ENCODE results near the gene EFCAB14.
A peak's percentile ranks its signal among the peaks of the same experiment; 100 is the strongest.
"Not testable (repeated sequence)": the region's sequence is repeated elsewhere in the genome, so short reads cannot be mapped to it uniquely, and the experiment has no call there.

EFCAB14 gene

DNA sequence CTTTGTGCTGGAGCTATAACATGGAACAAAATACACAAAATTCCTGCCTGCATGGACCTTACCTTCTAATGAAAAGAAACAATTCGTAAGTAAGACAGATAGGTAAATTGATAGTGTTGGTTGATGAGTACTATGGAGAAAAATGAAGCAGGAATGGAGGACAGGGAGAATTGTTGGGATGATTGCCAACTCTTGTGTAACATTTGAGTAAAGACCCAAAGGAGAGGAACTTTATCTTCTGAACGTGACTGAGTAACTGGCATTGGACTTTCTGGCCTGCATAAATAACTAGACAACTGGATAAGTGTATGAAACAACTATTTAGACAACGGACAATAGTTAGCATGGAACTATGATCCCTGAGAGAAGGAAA, 6.8 kb upstream of the EFCAB14 start:
- no peak for DNase-seq (ENCODE audit: extremely low read depth, insufficient read length)
- TF ChIP-seq, protein P1, sequence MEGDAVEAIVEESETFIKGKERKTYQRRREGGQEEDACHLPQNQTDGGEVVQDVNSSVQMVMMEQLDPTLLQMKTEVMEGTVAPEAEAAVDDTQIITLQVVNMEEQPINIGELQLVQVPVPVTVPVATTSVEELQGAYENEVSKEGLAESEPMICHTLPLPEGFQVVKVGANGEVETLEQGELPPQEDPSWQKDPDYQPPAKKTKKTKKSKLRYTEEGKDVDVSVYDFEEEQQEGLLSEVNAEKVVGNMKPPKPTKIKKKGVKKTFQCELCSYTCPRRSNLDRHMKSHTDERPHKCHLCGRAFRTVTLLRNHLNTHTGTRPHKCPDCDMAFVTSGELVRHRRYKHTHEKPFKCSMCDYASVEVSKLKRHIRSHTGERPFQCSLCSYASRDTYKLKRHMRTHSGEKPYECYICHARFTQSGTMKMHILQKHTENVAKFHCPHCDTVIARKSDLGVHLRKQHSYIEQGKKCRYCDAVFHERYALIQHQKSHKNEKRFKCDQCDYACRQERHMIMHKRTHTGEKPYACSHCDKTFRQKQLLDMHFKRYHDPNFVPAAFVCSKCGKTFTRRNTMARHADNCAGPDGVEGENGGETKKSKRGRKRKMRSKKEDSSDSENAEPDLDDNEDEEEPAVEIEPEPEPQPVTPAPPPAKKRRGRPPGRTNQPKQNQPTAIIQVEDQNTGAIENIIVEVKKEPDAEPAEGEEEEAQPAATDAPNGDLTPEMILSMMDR (IDR thresholded peaks at IDR 0.05; ENCODE audit: insufficient read depth, low read length, poor library complexity, severe bottlenecking), result no peak
- H3K4me3 ChIP-seq (replicated peaks; ENCODE audit: low read depth, low read length), result no peak overlapping the region
- no peaks in the 10 kb centered on the region for H3K36me3 ChIP-seq (ENCODE audit: control insufficient read depth, insufficient read depth, low read length)
- no peaks in the 10 kb centered on the region for H3K27me3 ChIP-seq (replicated peaks; ENCODE audit: control insufficient read depth, insufficient read depth, low read length)

- Histone ChIP-seq H3K27me3 (replicated peaks; ENCODE audit: control insufficient read depth, insufficient read depth, low read length) (no peaks in the 10 kb centered on the region), H3K4me3 (replicated peaks; ENCODE audit: low read depth, low read length) (no peak overlapping the region), H3K36me3 (ENCODE audit: control insufficient read depth, insufficient read depth, low read length) (no peaks in the 10 kb centered on the region)
- no peak for DNase-seq (ENCODE audit: extremely low read depth, insufficient read length)
- TF ChIP-seq, protein P1 (IDR thresholded peaks at IDR 0.05; ENCODE audit: insufficient read depth, low read length, poor library complexity, severe bottlenecking), result peak; percentile 88
Observed at GRCh38 chr1:46724991-46725735, 6.2 kb upstream of the EFCAB14 start.

- no peaks in the 10 kb centered on the region for H3K27me3 ChIP-seq (replicated peaks; ENCODE audit: control insufficient read depth, insufficient read depth, low read length)
- H3K4me3 ChIP-seq (replicated peaks; ENCODE audit: low read depth, low read length), result no peak overlapping the region
- DNase-seq (ENCODE audit: extremely low read depth, insufficient read length), result no peak
- TF ChIP-seq, protein P1 (IDR thresholded peaks at IDR 0.05; ENCODE audit: insufficient read depth, low read length, poor library complexity, severe bottlenecking), result no peak
- no peaks in the 10 kb centered on the region for H3K36me3 ChIP-seq (ENCODE audit: control insufficient read depth, insufficient read depth, low read length)
Observed at GRCh38 chr1:46723901-46724300, 5.0 kb upstream of the EFCAB14 start.

DNA sequence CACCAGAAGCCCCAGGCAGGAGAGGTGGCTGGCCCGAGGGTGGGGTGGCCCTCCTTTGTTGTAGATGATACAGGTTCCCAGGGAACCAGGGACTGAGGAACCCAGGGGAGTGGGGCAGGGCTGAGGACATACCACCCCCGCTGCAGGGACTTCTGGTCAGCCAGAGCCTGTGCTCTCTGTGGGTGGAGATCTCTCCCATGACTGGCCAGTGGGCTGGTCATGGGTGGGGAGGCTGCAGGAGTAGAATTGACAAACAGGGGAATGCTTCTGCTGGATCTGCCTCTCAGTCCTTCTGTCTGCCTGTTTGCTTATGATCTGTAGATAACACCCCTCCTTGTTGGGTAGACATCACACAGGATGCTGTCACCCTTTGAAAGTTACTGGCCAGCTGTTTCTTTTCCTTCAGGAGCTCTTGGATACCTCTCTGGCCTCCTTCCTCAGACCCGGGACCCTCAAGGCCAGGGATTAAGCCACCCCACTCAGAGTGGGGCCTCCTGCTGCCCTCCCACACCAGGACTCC, 2.8 kb upstream of the EFCAB14 start:
- Histone ChIP-seq H3K27me3 (replicated peaks; ENCODE audit: control insufficient read depth, insufficient read depth, low read length) (no peaks in the 10 kb centered on the region), H3K36me3 (ENCODE audit: control insufficient read depth, insufficient read depth, low read length) (no peaks in the 10 kb centered on the region), H3K4me3 (replicated peaks; ENCODE audit: low read depth, low read length) (no peak overlapping the region)
- TF ChIP-seq, protein P1 (IDR thresholded peaks at IDR 0.05; ENCODE audit: insufficient read depth, low read length, poor library complexity, severe bottlenecking), result no peak
- no peak for DNase-seq (ENCODE audit: extremely low read depth, insufficient read length)

GRCh38 chr1:46721204-46721603, 2.3 kb upstream of the EFCAB14 start:
- H3K36me3 ChIP-seq (ENCODE audit: control insufficient read depth, insufficient read depth, low read length), result no peaks in the 10 kb centered on the region
- TF ChIP-seq, protein P1 (IDR thresholded peaks at IDR 0.05; ENCODE audit: insufficient read depth, low read length, poor library complexity, severe bottlenecking), result no peak
- no peak for DNase-seq (ENCODE audit: extremely low read depth, insufficient read length)
- no peaks in the 10 kb centered on the region for H3K27me3 ChIP-seq (replicated peaks; ENCODE audit: control insufficient read depth, insufficient read depth, low read length)
- no peak overlapping the region for H3K4me3 ChIP-seq (replicated peaks; ENCODE audit: low read depth, low read length)

DNA sequence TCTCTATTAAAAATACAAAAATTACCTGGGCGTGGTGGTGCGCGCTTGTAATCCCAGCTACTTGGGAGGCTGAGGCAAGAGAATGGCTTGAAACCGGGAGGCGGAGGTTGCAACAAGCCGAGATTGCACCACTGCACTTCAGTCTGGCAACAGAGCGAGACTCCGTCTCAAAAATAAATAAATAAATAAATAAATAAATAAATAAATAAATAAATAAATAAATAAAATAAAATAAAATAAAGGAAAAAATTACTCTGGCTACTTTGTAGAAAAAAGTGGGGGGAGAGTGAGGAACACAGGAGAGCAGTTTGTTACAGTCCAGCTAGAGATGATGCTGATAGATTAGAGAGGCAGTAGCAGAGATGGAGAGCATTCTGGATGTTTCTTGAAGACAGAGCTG, 1.4 kb upstream of the EFCAB14 start:
- DNase-seq (ENCODE audit: extremely low read depth, insufficient read length); H3K36me3 ChIP-seq (ENCODE audit: control insufficient read depth, insufficient read depth, low read length); H3K4me3 ChIP-seq (replicated peaks; ENCODE audit: low read depth, low read length); H3K27me3 ChIP-seq (replicated peaks; ENCODE audit: control insufficient read depth, insufficient read depth, low read length): not testable (repeated sequence)
